IPS DF 6.9 (cell line): Measurements from ENCODE around the gene HLTF.

ENCODE experiments used
- DNase-seq: peaks from one replicate; pipeline ENCODE4 v3.0.0-alpha.2; 2013; ENCODE audit warnings: low read depth, low spot score
- H3K27ac ChIP-seq: one replicate; pipeline ENCODE4 v1.5.1; 2013; ENCODE audit warnings: low read length, control low read depth
- H3K27me3 ChIP-seq: 2 replicates; pipeline ENCODE4 v1.6.1; 2013; ENCODE audit warnings: mild to moderate bottlenecking, low read length; ENCODE audit not compliant: control insufficient read depth, insufficient read depth
- H3K36me3 ChIP-seq: 2 replicates; pipeline ENCODE4 v1.6.1; 2013; ENCODE audit warnings: low read length; ENCODE audit not compliant: control insufficient read depth, insufficient read depth
- H3K4me1 ChIP-seq: 2 replicates; pipeline ENCODE4 v1.6.1; 2013; ENCODE audit warnings: low read length; ENCODE audit not compliant: control insufficient read depth, insufficient read depth
- H3K4me3 ChIP-seq: 2 replicates; pipeline ENCODE4 v1.5.1; 2013; ENCODE audit warnings: mild to moderate bottlenecking, low read length
- H3K9me3 ChIP-seq: 2 replicates; pipeline ENCODE4 v1.6.1; 2013; ENCODE audit warnings: low read length, inconsistent platforms; ENCODE audit not compliant: control insufficient read depth, insufficient read depth
- WGBS: extraction: QIAGEN DNeasy Blood & Tissue Kit; methylation state at CpG from one replicate; pipeline ENCODE4 v1.1.7; 2013; ENCODE audit warnings: mixed read lengths, missing lambda C conversion rate; ENCODE audit not compliant: insufficient read length, insufficient coverage; 5-methylcytosine and 5-hydroxymethylcytosine counted together

The HLTF gene, protein sequence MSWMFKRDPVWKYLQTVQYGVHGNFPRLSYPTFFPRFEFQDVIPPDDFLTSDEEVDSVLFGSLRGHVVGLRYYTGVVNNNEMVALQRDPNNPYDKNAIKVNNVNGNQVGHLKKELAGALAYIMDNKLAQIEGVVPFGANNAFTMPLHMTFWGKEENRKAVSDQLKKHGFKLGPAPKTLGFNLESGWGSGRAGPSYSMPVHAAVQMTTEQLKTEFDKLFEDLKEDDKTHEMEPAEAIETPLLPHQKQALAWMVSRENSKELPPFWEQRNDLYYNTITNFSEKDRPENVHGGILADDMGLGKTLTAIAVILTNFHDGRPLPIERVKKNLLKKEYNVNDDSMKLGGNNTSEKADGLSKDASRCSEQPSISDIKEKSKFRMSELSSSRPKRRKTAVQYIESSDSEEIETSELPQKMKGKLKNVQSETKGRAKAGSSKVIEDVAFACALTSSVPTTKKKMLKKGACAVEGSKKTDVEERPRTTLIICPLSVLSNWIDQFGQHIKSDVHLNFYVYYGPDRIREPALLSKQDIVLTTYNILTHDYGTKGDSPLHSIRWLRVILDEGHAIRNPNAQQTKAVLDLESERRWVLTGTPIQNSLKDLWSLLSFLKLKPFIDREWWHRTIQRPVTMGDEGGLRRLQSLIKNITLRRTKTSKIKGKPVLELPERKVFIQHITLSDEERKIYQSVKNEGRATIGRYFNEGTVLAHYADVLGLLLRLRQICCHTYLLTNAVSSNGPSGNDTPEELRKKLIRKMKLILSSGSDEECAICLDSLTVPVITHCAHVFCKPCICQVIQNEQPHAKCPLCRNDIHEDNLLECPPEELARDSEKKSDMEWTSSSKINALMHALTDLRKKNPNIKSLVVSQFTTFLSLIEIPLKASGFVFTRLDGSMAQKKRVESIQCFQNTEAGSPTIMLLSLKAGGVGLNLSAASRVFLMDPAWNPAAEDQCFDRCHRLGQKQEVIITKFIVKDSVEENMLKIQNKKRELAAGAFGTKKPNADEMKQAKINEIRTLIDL

DNA sequence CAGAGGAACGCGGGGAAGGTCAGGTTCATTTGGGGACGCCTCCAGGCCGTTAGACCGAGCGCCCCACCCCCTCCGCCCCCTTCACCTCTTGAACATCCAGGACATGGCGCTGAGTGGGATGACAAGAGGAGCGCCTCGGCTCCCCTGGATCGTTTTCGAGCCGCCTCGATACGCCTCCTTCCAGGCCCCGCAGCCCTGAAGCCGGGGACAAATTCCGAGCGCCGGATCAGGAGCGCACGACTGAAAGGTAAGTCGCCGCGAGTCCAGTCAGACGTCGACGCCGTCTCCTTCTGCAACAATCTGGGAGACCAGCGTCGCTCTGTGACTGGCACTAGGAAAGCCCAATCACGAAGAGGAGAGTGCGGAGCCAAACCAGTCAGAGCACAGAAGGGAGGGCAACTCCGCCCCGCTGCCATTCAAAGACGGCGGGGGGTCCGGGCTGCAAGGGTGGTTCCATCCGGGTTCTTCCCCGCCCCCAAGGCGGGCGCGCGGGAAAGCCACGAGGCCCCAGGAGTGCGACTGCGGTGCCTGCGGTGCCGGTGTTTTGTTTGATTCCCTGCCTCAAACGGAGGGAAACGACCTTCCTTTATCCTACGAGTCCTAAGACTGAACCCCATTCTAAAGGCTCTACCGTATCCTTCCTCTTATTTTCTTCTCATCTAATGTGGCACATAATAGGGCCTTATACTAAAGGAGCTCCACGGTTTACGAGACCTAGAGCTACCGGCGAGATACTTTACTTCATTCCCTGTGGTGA lies at the start of gene HLTF:
Gene HLTF, minus strand, starts transcription at position 302 of the 757 bp plus-strand sequence. Its CDS starts 197 bp downstream, at position 105.
- Histone ChIP-seq H3K9me3 (no peaks in the 10 kb centered on the region), H3K27me3 (no peaks in the 10 kb centered on the region), H3K36me3 (no peaks in the 10 kb centered on the region), H3K27ac (no peak within 1 kb of the TSS), H3K4me1 (no peaks in the 10 kb centered on the region; the same call in 1 of the 2 replicates), H3K4me3 (peak within 1 kb of the TSS; percentile 57)
- peak; percentile 99 for DNase-seq
- no CpG with 5 or more reads among the region's 57 CpGs for WGBS

DNA sequence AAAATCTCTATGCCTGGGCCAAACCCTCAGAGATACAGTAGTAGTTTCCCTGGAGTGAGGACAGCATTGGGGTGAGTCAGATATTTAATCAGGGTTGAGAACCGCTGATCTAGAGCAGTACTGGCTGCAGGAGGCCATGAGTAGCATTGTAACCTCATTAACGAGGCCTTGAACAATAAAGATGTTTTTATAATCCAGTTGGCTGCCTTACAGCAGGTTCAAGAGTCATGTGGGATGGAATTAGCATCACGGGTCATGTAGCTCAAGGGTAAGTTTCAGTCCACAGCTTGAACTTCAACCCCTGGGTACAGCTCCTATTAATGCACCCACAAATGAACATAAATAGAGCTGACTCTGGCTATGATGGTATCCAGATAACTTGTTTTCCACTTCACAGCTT lies 48.2 kb upstream of the HLTF start:
- H3K9me3 ChIP-seq = no peaks in the 10 kb centered on the region
- no peak overlapping the region for H3K27ac ChIP-seq
- WGBS = no CpG with 5 or more reads among the region's 3 CpGs
- H3K4me3 ChIP-seq = no peak overlapping the region
- no peaks in the 10 kb centered on the region for H3K4me1 ChIP-seq
- no peak for DNase-seq
- H3K36me3 ChIP-seq = no peaks in the 10 kb centered on the region; the same call in 1 of the 2 replicates
- H3K27me3 ChIP-seq = no peaks in the 10 kb centered on the region

DNA sequence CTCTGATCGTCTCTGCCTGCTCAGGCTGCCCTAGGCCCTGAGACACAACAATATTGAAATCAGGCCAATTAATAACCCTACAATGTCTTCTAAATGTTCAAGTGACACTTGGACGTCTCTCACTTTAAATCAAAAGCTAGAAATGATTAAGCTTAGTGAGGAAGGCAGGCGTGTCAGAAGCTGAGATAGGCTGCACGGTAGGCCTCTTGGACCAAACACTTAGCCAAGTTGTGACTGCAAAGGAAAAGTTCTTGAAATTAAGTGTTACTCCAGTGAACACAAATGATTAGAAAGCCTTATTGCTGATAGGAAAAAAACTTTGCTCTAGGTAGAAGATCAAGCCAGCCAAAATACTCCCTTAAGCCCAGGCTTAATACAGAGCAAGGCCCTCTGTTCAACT lies 45.3 kb upstream of the HLTF start:
- Histone ChIP-seq H3K4me1 (no peaks in the 10 kb centered on the region), H3K27me3 (no peaks in the 10 kb centered on the region), H3K27ac (no peak overlapping the region), H3K4me3 (no peak overlapping the region), H3K36me3 (no peaks in the 10 kb centered on the region; the same call in 1 of the 2 replicates), H3K9me3 (no peaks in the 10 kb centered on the region)
- no peak for DNase-seq
- no CpG with 5 or more reads among the region's 4 CpGs for whole genome bisulfite sequencing

DNA sequence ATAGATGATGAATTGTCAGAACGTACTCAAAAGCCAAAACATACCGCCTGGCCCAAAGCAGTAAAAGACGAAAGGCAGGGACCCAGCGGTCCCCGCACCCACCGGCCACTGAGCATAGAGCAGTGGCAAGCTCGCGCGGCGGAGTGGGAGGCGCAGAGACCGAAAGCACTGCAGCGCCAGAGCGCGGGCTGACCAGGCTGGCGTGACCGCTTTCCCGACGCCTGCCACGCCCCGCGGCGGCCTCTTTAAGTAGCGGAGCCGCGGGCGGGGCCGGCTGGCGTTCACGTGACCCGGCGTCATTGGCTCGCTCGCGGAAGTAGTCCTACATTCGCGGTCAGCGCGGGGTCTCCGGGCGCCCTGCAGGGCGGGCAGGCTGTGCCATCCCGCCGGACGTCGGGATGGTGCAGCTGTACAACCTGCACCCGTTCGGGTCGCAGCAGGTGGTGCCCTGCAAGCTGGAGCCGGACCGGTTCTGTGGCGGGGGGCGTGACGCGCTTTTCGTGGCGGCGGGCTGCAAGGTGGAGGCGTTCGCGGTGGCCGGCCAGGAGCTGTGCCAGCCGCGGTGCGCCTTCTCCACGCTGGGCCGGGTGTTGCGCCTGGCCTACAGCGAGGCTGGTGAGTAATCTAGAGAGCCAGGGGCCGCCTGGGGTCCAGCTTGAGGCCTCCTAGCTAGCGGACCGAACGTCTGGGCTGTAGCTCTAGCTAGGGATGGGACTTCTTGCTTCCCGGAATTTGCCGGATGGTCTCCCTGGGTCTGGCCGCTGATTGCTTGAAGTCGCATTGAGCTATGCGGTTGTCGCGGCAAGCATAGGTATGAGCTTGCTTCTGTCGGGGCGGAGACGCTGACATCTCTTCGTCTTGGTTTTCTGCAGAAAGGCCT lies 43.2 kb upstream of the HLTF start, which contains the start of gene HPS3:
Gene HPS3, plus strand, starts transcription at position 313 of the 880 bp plus-strand sequence. Its CDS starts 86 bp downstream, at position 399.
- no CpG with 5 or more reads among the region's 84 CpGs for WGBS
- Histone ChIP-seq H3K27ac (no peak within 1 kb of the TSS), H3K27me3 (no peaks in the 10 kb centered on the region), H3K4me3 (peak within 1 kb of the TSS; percentile 66), H3K36me3 (no peaks in the 10 kb centered on the region), H3K9me3 (no peaks in the 10 kb centered on the region), H3K4me1 (no peaks in the 10 kb centered on the region)
- peak; percentile 43 for DNase-seq

DNA sequence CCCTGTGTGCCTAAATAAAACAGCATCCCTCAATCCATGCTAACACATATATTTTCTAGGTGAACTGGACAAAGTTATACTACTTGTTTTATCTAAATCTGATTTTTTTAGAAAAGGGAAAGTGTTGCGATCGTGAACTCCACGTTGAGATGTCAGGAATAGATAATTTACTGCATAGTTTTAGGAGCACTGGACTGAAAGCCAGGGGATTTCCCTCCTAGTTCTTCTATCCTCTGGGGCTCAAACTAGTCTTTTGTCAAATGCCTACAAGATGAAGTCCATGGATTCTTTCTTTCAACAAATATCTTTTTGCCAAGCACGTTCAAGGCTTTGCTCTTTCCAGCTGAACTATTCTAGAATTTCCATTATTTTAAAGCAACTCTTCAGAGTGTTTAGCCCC lies 42.5 kb upstream of the HLTF start:
- peak overlapping the region; percentile 66; the same call in 1 of the 2 replicates for H3K4me3 ChIP-seq
- no peaks in the 10 kb centered on the region for H3K4me1 ChIP-seq
- no peak for DNase-seq
- no peaks in the 10 kb centered on the region for H3K9me3 ChIP-seq
- no CpG with 5 or more reads among the region's 4 CpGs for WGBS
- no peaks in the 10 kb centered on the region for H3K36me3 ChIP-seq
- H3K27me3 ChIP-seq = no peaks in the 10 kb centered on the region
- H3K27ac ChIP-seq = no peak overlapping the region

DNA sequence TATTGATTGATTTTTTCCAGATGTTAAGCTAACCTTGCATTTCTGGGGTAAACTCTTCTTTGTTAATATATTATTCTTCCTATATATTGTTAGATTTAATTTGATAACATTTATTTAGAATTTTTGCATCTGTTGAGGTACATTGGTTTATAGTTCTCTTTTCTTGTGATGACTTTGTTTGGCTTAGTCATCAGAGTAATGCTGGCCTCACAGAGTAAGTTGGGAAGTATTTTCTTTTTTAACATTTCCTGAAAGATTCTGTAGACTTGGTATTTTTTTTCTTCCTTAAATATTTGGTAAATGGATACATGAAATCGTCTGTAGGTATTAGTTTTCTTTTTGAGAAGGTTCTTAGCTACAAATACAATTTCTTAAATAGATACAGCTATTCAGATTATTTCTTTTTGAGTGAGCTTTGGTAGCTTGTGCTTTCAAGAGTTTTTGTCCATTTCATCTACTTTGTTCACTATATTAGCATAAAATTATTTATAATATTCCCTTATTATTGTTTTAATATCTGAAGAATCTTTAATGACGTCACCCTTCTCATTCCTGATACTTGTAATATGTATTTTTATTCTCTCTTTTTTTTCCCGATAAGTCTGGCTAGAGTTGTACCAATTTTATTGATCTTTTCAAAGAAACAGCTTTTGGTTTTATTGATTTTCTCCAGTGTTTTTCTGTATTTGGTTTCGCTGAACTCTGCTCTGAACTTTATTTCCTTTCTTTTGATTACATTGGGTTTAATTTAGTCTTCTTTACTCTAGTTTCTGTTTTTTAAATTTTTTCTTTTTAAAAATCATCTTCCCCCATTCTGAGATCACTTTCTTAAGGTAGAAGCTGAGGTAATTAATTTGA lies 36.6 kb upstream of the HLTF start:
- H3K27ac ChIP-seq = no peak overlapping the region
- H3K27me3 ChIP-seq = no peaks in the 10 kb centered on the region
- no peak for DNase-seq
- no peaks in the 10 kb centered on the region for H3K9me3 ChIP-seq
- no CpG with 5 or more reads among the region's 4 CpGs for whole genome bisulfite sequencing
- no peaks in the 10 kb centered on the region for H3K36me3 ChIP-seq
- H3K4me3 ChIP-seq = no peak overlapping the region
- no peaks in the 10 kb centered on the region for H3K4me1 ChIP-seq

DNA sequence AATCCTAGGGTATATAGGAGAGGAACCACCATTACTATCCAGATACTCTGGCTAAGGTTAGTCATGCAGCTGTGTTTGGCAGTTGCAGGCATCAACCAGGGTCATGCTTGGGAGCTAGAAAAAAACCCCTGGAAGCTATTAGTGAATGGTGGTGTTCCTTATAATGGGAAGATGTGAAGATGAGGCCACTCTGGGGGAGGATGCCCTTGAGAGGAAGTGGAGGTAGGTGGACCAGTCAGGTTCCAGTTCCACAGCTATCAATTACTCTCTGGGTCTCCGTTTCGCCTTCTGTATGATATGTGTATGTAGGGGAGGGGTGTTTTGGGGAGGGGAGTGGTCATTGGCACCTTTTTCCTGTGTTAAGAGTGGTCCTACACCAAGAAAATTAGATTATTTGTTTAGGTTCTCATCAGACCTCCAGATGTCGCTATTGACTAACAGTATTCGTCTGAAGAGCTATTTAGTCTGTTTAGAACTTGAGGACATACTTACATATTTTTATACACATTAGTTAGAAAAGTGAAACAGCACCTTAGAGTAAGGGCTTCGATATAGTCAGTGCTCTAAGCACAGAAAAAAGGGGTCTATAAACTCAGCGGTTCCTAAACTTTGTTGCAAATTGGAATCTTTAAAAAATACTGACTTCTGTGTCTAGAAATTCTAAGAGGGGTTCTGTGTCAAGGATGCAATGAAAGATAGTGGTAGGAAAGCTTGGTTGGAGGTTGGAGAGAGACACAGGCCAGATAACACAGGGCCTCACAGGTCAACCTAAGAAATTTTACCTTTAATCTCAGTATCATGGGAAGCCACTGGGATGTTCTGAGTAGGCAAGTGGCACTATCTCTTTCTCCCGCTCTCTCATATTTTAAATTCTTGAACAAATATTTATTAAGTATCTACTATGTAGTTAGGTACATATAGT lies 34.0 kb upstream of the HLTF start:
- WGBS = no CpG with 5 or more reads among the region's 7 CpGs
- no peak overlapping the region for H3K27ac ChIP-seq
- H3K9me3 ChIP-seq = no peaks in the 10 kb centered on the region
- H3K36me3 ChIP-seq = no peaks in the 10 kb centered on the region
- no peaks in the 10 kb centered on the region for H3K27me3 ChIP-seq
- H3K4me1 ChIP-seq = no peaks in the 10 kb centered on the region
- DNase-seq = no peak
- H3K4me3 ChIP-seq = no peak overlapping the region

DNA sequence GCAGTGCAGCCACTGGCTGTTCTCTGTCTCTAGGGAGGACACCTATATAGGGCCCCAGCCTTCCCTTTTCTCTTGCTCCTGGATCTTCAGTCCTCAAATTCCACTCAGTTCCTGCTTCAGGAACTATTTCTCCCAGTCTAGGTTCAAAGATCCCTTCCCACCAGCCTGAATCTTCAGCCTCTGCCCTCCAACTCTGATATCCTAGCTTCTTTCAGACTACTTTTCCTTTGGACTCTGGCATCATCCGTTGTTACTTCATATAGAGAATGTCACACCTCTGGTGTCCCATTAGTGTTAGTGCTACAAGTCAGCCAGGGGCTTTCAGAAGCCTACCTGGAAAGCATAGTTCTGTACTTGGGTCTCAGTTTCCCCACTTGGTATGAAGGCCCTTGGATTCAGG lies 33.1 kb upstream of the HLTF start:
- WGBS = no CpG with 5 or more reads among the region's 1 CpG
- no peak for DNase-seq
- Histone ChIP-seq H3K27me3 (no peaks in the 10 kb centered on the region), H3K4me3 (no peak overlapping the region), H3K27ac (no peak overlapping the region), H3K9me3 (no peaks in the 10 kb centered on the region), H3K36me3 (no peaks in the 10 kb centered on the region), H3K4me1 (peaks cover 4% of the 10 kb centered on the region)
